Measurements from ENCODE around the gene MUC5AC.
"Not testable (repeated sequence)": the region's sequence is repeated elsewhere in the genome, so short reads cannot be mapped to it uniquely, and the experiment has no call there.

DNA sequence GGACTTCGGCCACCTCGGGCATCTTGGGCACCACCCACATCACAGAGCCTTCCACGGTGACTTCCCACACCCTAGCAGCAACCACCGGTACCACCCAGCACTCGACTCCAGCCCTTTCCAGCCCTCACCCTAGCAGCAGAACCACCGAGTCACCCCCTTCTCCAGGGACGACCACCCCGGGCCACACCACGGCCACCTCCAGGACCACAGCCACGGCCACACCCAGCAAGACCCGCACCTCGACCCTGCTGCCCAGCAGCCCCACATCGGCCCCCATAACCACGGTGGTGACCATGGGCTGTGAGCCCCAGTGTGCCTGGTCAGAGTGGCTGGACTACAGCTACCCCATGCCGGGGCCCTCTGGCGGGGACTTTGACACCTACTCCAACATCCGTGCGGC is 85.8 kb downstream of the MUC5AC start:
- not testable (repeated sequence) for TF ChIP-seq ASH2L (IDR thresholded peaks at IDR 0.05; ENCODE audit: insufficient read length, low read depth, low read length); TCF7L2 (IDR thresholded peaks at IDR 0.05; ENCODE audit: low read depth, low read length); POLR2A (IDR thresholded peaks at IDR 0.05; ENCODE audit: insufficient read depth in 1 of 2, low read depth in 2 of 2, low read length in 2 of 2); SALL2 (CRISPR knock-in tag; IDR thresholded peaks at IDR 0.05); ZFP41 (CRISPR knock-in tag; IDR thresholded peaks at IDR 0.05; ENCODE audit: borderline replicate concordance); NR2F6 (IDR thresholded peaks at IDR 0.05); NR2F6 (CRISPR knock-in tag; IDR thresholded peaks at IDR 0.05); RAD21 (CRISPR knock-in tag; IDR thresholded peaks at IDR 0.05); ZNF10 (CRISPR knock-in tag; IDR thresholded peaks at IDR 0.05; ENCODE audit: borderline replicate concordance, low read depth)

Data from HepG2 (cell line).